ENCODE data around the gene PAIP2. TPM values are rescaled to one million over a fixed set of nuclear protein-coding genes. Genes with fewer than 3 reads are reported as not detected.

PAIP2 gene
- total RNA-seq, 2 experiments from 2014 or later, result 64.3 to 97.8 TPM

GRCh38 chr5:139399501-139400121, 58.0 kb downstream of the PAIP2 start:
- ChIA-PET CTCF (ENCODE audit: unreplicated experiment) (no interaction called here), POLR2A (no interaction called here)
- H3K4me2 ChIP-seq (ENCODE audit: low read length), result no peak overlapping the region
- TF ChIP-seq EZH2phosphoT487 (IDR thresholded peaks at IDR 0.05; ENCODE audit: borderline replicate concordance, low read depth, low read length), result no peak
- TF ChIP-seq, protein P1, sequence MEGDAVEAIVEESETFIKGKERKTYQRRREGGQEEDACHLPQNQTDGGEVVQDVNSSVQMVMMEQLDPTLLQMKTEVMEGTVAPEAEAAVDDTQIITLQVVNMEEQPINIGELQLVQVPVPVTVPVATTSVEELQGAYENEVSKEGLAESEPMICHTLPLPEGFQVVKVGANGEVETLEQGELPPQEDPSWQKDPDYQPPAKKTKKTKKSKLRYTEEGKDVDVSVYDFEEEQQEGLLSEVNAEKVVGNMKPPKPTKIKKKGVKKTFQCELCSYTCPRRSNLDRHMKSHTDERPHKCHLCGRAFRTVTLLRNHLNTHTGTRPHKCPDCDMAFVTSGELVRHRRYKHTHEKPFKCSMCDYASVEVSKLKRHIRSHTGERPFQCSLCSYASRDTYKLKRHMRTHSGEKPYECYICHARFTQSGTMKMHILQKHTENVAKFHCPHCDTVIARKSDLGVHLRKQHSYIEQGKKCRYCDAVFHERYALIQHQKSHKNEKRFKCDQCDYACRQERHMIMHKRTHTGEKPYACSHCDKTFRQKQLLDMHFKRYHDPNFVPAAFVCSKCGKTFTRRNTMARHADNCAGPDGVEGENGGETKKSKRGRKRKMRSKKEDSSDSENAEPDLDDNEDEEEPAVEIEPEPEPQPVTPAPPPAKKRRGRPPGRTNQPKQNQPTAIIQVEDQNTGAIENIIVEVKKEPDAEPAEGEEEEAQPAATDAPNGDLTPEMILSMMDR (conservative IDR thresholded peaks at IDR 0.05; ENCODE audit: low read length), result no peak
- H3K36me3 ChIP-seq (ENCODE audit: insufficient read depth, low read length), result peaks cover 27% of the 10 kb centered on the region
- DNase-seq (ENCODE audit: low spot score), result no peak
- peaks cover 41% of the 10 kb centered on the region for H3K4me1 ChIP-seq (ENCODE audit: insufficient read depth, low read length, poor library complexity, severe bottlenecking)
- no peaks in the 10 kb centered on the region for H3K79me2 ChIP-seq (ENCODE audit: insufficient read depth, low read depth, low read length)
- no peak overlapping the region for H2AFZ ChIP-seq (ENCODE audit: low read length)
- no peak overlapping the region for H3K27ac ChIP-seq (ENCODE audit: low read depth, low read length, poor library complexity, severe bottlenecking)
- intact Hi-C loops (cut with micrococcal nuclease; ENCODE audit: unreplicated experiment), result loop anchor here (10.0 kb wide), 1 partner anchor 205 kb away; the partner anchor contains the start of gene SIL1
- H3K9me2 ChIP-seq (ENCODE audit: insufficient read depth, low read length), result no peaks in the 10 kb centered on the region
- no peak overlapping the region for H3K4me3 ChIP-seq (ENCODE audit: low read depth, low read length, poor library complexity, severe bottlenecking)
- no peaks in the 10 kb centered on the region for H4K20me1 ChIP-seq (ENCODE audit: insufficient read depth, low read length)
- no TSS peak for BruUV-seq (replicated peaks)
- no peaks in the 10 kb centered on the region for H3K9me3 ChIP-seq (ENCODE audit: low read length)

- Histone ChIP-seq H3K36me3 (ENCODE audit: insufficient read depth, low read length) (peaks cover 8% of the 10 kb centered on the region), H4K20me1 (ENCODE audit: insufficient read depth, low read length) (no peaks in the 10 kb centered on the region), H2AFZ (ENCODE audit: low read length) (no peak overlapping the region), H3K27ac (ENCODE audit: low read depth, low read length, poor library complexity, severe bottlenecking) (no peak overlapping the region), H3K4me3 (ENCODE audit: low read depth, low read length, poor library complexity, severe bottlenecking) (no peak overlapping the region), H3K4me2 (ENCODE audit: low read length) (no peak overlapping the region), H3K9me3 (ENCODE audit: low read length) (no peaks in the 10 kb centered on the region), H3K4me1 (ENCODE audit: insufficient read depth, low read length, poor library complexity, severe bottlenecking) (peaks cover 30% of the 10 kb centered on the region), H3K9me2 (ENCODE audit: insufficient read depth, low read length) (no peaks in the 10 kb centered on the region), H3K79me2 (ENCODE audit: insufficient read depth, low read depth, low read length) (no peaks in the 10 kb centered on the region)
- ChIA-PET POLR2A (interaction anchor here (0.5 kb wide), 1 partner anchor 108 kb away, joined by 3 read pairs; no protein-coding TSS in a partner anchor), CTCF (ENCODE audit: unreplicated experiment) (interaction anchor here (3.1 kb wide), 1 partner anchor 10 kb away, joined by 12 read pairs; no protein-coding TSS in a partner anchor)
- intact Hi-C loops (cut with micrococcal nuclease; ENCODE audit: unreplicated experiment), result loop anchor here (10.0 kb wide), 1 partner anchor 207 kb away; the partner anchor contains the start of gene SIL1
- BruUV-seq (replicated peaks), result no TSS peak
- no peak for DNase-seq (ENCODE audit: low spot score)
- TF ChIP-seq, protein P1 (conservative IDR thresholded peaks at IDR 0.05; ENCODE audit: low read length), result no peak
- no peak for TF ChIP-seq EZH2phosphoT487 (IDR thresholded peaks at IDR 0.05; ENCODE audit: borderline replicate concordance, low read depth, low read length)
Observed at GRCh38 chr5:139401546-139401945, 59.9 kb downstream of the PAIP2 start.
